Glutamatergic neuron (in vitro differentiated cells): Measurements from ENCODE around the gene SELENOO. TPM values are rescaled to one million over a fixed set of nuclear protein-coding genes. Genes with fewer than 3 reads are reported as not detected.

Experiments used
- DNase-seq: peaks from one replicate; pipeline ENCODE4 v3.0.0; 2022
- H3K27ac Mint-ChIP-seq: one replicate; pipeline ENCODE4 v1.8.0; 2020; ENCODE audit warnings: mild to moderate bottlenecking, mixed read lengths, inconsistent platforms; ENCODE audit not compliant: unreplicated experiment
- H3K27me3 Mint-ChIP-seq: one replicate; pipeline ENCODE4 v1.8.0; 2020; ENCODE audit warnings: mild to moderate bottlenecking, moderate library complexity, mixed read lengths, inconsistent platforms; ENCODE audit not compliant: unreplicated experiment
- H3K36me3 Mint-ChIP-seq: one replicate; pipeline ENCODE4 v1.8.0; 2020; ENCODE audit warnings: mild to moderate bottlenecking, mixed read lengths, inconsistent platforms; ENCODE audit not compliant: unreplicated experiment
- H3K4me1 Mint-ChIP-seq: one replicate; pipeline ENCODE4 v1.8.0; 2020; ENCODE audit warnings: mild to moderate bottlenecking, low read depth, mixed read lengths, inconsistent platforms; ENCODE audit not compliant: unreplicated experiment
- H3K4me3 Mint-ChIP-seq: one replicate; pipeline ENCODE4 v1.8.0; 2020; ENCODE audit warnings: mild to moderate bottlenecking, mixed read lengths, inconsistent platforms; ENCODE audit not compliant: unreplicated experiment
- H3K9me3 Mint-ChIP-seq: one replicate; pipeline ENCODE4 v1.8.0; 2020; ENCODE audit warnings: mild to moderate bottlenecking, moderate library complexity, mixed read lengths, inconsistent platforms; ENCODE audit not compliant: unreplicated experiment
- CTCF ChIP-seq: fragments of 200-600 bp; sonication (generic); IDR thresholded peaks from one replicate; pipeline ENCODE4 v1.5.0; 2021; ENCODE audit not compliant: partially characterized antibody, unreplicated experiment
- total RNA-seq: library from RNA; stranded (reverse); fragmentation: NEBNext Ultra II Directional; extraction: Animal tissue kit (Norgen Biotek cat#: 25700); gene quantifications from one replicate; pipeline ENCODE4 v1.2.1, GENCODE V29; 2021; ENCODE audit not compliant: unreplicated experiment

The SELENOO gene
- total RNA-seq, 1 donor from 2014 or later, result 23.9 TPM

GRCh38 chr22:50186761-50187523, 13.9 kb upstream of the SELENOO start:
- DNase-seq, result peak; percentile 58
- Mint-ChIP-seq H3K4me3 (peak overlapping the region; percentile 89), H3K27me3 (peaks cover 8% of the 10 kb centered on the region), H3K36me3 (no peaks in the 10 kb centered on the region), H3K4me1 (peaks cover 13% of the 10 kb centered on the region), H3K9me3 (peaks cover 8% of the 10 kb centered on the region), H3K27ac (peak overlapping the region; percentile 80)
- TF ChIP-seq CTCF, result no peak

GRCh38 chr22:50188356-50188755, 12.5 kb upstream of the SELENOO start:
- Mint-ChIP-seq H3K4me3 (no peak overlapping the region), H3K36me3 (no peaks in the 10 kb centered on the region), H3K27ac (no peak overlapping the region), H3K27me3 (peaks cover 8% of the 10 kb centered on the region), H3K4me1 (peaks cover 13% of the 10 kb centered on the region), H3K9me3 (peaks cover 8% of the 10 kb centered on the region)
- TF ChIP-seq CTCF, result no peak
- no peak for DNase-seq

GRCh38 chr22:50189184-50189848, 11.5 kb upstream of the SELENOO start:
- Mint-ChIP-seq H3K4me1 (peaks cover 13% of the 10 kb centered on the region), H3K27ac (peak overlapping the region; percentile 78), H3K9me3 (peaks cover 8% of the 10 kb centered on the region), H3K4me3 (peak overlapping the region; percentile 74), H3K27me3 (peaks cover 6% of the 10 kb centered on the region), H3K36me3 (no peaks in the 10 kb centered on the region)
- DNase-seq, result no peak
- no peak for TF ChIP-seq CTCF

GRCh38 chr22:50189849-50190181, 11.0 kb upstream of the SELENOO start:
- no peak for TF ChIP-seq CTCF
- peaks cover 8% of the 10 kb centered on the region for H3K9me3 Mint-ChIP-seq
- H3K4me1 Mint-ChIP-seq, result peaks cover 13% of the 10 kb centered on the region
- no peaks in the 10 kb centered on the region for H3K36me3 Mint-ChIP-seq
- no peak for DNase-seq
- peak overlapping the region; percentile 52 for H3K4me3 Mint-ChIP-seq
- H3K27me3 Mint-ChIP-seq, result peaks cover 6% of the 10 kb centered on the region
- H3K27ac Mint-ChIP-seq, result no peak overlapping the region
